IMR-90 (cell line): ENCODE measurements around the gene CDH23. TPM values are rescaled to one million over a fixed set of nuclear protein-coding genes. Genes with fewer than 3 reads are reported as not detected.

Experiments used
- ATAC-seq: fragments of 200-7000 bp; cut with Tn5 transposase; 2 replicates; pipeline ENCODE4 v1.9.1; 2020; ENCODE audit warnings: low read depth, mild to moderate bottlenecking, moderate library complexity
- BruUV-seq: library from RNA; stranded (reverse); fragments of 400-500 nt; replicated peaks from 2 replicates; lab custom pipeline; 2021; lab: Mats Ljungman, UMichigan
- CTCF ChIA-PET: fragments of 300-600 bp; formaldehyde crosslinking; extraction: SDS; loops from one replicate; lab custom pipeline; 2021; ENCODE audit warnings: antibody characterized with exemption; lab: Yijun Ruan, JAX
- POLR2A ChIA-PET: fragments of 300-600 bp; sonication (Branson Sonifier 250); formaldehyde crosslinking; loops from one replicate; lab custom pipeline; 2022; ENCODE audit warnings: antibody characterized with exemption; ENCODE audit not compliant: unreplicated experiment; lab: Charles Lee
- DNase-seq: peaks from one replicate; pipeline ENCODE4 v3.0.0; 2013
- H2AFZ ChIP-seq: replicated peaks from 2 replicates; pipeline ENCODE3; 2013; ENCODE audit warnings: low read length, mild to moderate bottlenecking; ENCODE audit not compliant: poor library complexity
- H2AK5ac ChIP-seq: 2 replicates; pipeline ENCODE4 v1.6.1; 2013; ENCODE audit warnings: low read depth, low read length, inconsistent platforms
- H2AK9ac ChIP-seq: replicated peaks from 2 replicates; pipeline ENCODE3; 2013; ENCODE audit warnings: mild to moderate bottlenecking, low read depth, low read length, moderate library complexity; ENCODE audit not compliant: poor library complexity
- H2BK120ac ChIP-seq: 2 replicates; pipeline ENCODE4 v1.6.1; 2013; ENCODE audit warnings: low read depth, low read length, inconsistent platforms
- H2BK15ac ChIP-seq: 3 replicates; pipeline ENCODE4 v1.6.1; 2013; ENCODE audit warnings: low read depth, low read length, inconsistent platforms
- H2BK20ac ChIP-seq: 2 replicates; pipeline ENCODE4 v1.6.1; 2013; ENCODE audit warnings: low read depth, mild to moderate bottlenecking, inconsistent platforms, low read length, moderate library complexity
- H2BK5ac ChIP-seq: 2 replicates; pipeline ENCODE4 v1.6.1; 2013; ENCODE audit warnings: mild to moderate bottlenecking, low read depth, low read length, inconsistent platforms; ENCODE audit not compliant: poor library complexity, severe bottlenecking
- H3K14ac ChIP-seq: replicated peaks from 2 replicates; pipeline ENCODE4 v1.6.1; 2013; ENCODE audit warnings: low read depth, low read length, inconsistent platforms
- H3K18ac ChIP-seq: 2 replicates; pipeline ENCODE4 v1.6.1; 2013; ENCODE audit warnings: low read depth, low read length, control low read depth
- H3K23ac ChIP-seq: 2 replicates; pipeline ENCODE4 v1.6.1; 2013; ENCODE audit warnings: low read depth, low read length, inconsistent platforms
- H3K27ac ChIP-seq: 2 replicates; pipeline ENCODE4 v1.5.1; 2013; ENCODE audit warnings: mild to moderate bottlenecking, control low read depth, low read length; ENCODE audit not compliant: insufficient read depth
- H3K27me3 ChIP-seq: 2 replicates; pipeline ENCODE4 v1.6.1; 2013; ENCODE audit warnings: low read length; ENCODE audit not compliant: control insufficient read depth, insufficient read depth
- H3K36me3 ChIP-seq: 2 replicates; pipeline ENCODE4 v1.6.1; 2013; ENCODE audit warnings: low read length, mixed read lengths; ENCODE audit not compliant: control insufficient read depth, insufficient read depth
- H3K4ac ChIP-seq: 2 replicates; pipeline ENCODE4 v1.6.1; 2013; ENCODE audit warnings: low read depth, low read length, inconsistent platforms
- H3K4me1 ChIP-seq: 2 replicates; pipeline ENCODE4 v1.6.1; 2013; ENCODE audit warnings: low read length, mixed read lengths; ENCODE audit not compliant: control insufficient read depth, insufficient read depth
- H3K4me2 ChIP-seq: 2 replicates; pipeline ENCODE4 v1.6.1; 2013; ENCODE audit warnings: low read depth, mild to moderate bottlenecking, control low read depth, low read length, moderate library complexity
- H3K4me3 ChIP-seq: 2 replicates; pipeline ENCODE4 v1.5.1; 2013; ENCODE audit warnings: low read depth, mild to moderate bottlenecking, control low read depth, low read length, moderate library complexity; ENCODE audit not compliant: insufficient read depth
- H3K56ac ChIP-seq: 2 replicates; pipeline ENCODE4 v1.6.1; 2013; ENCODE audit warnings: low read length, inconsistent platforms; ENCODE audit not compliant: insufficient read depth; ENCODE audit errors: extremely low read depth
- H3K79me1 ChIP-seq, 2 experiments: 2 replicates each; pipeline ENCODE4 v1.6.1; 2013; ENCODE audit warnings: low read length in 2 of 2, inconsistent platforms in 1 of 2, low read depth in 1 of 2
- H3K9ac ChIP-seq: 2 replicates; pipeline ENCODE4 v1.6.1; 2013; ENCODE audit warnings: low read depth, low read length, control low read depth
- H3K9me1 ChIP-seq: 2 replicates; pipeline ENCODE4 v1.6.1; 2013; ENCODE audit warnings: low read length, inconsistent platforms; ENCODE audit not compliant: insufficient read depth
- H3K9me3 ChIP-seq: 2 replicates; pipeline ENCODE4 v1.6.1; 2013; ENCODE audit warnings: low read length; ENCODE audit not compliant: control insufficient read depth, insufficient read depth
- H4K20me1 ChIP-seq: 2 replicates; pipeline ENCODE4 v1.6.1; 2013; ENCODE audit warnings: low read length, inconsistent platforms; ENCODE audit not compliant: insufficient read depth
- H4K5ac ChIP-seq: 2 replicates; pipeline ENCODE4 v1.6.1; 2013; ENCODE audit warnings: mild to moderate bottlenecking, low read depth, low read length, control low read depth
- H4K8ac ChIP-seq, 2 experiments: 2 replicates each; pipeline ENCODE4 v1.6.1; 2013; ENCODE audit warnings: low read depth in 2 of 2, low read length in 2 of 2, control low read depth in 1 of 2, inconsistent platforms in 1 of 2
- H4K91ac ChIP-seq: 2 replicates; pipeline ENCODE4 v1.6.1; 2013; ENCODE audit warnings: low read depth, low read length, inconsistent platforms; ENCODE audit not compliant: insufficient read depth
- BHLHE40 ChIP-seq: fragments of 150-350 bp; IDR thresholded peaks from 2 replicates; pipeline ENCODE4 v1.6.1; 2016; ENCODE audit warnings: mild to moderate bottlenecking, low read depth, low read length
- CEBPB ChIP-seq: IDR thresholded peaks from 2 replicates; pipeline ENCODE4 v1.6.1; 2012; ENCODE audit warnings: low read depth, low read length, improper control_type of control experiment
- CHD1 ChIP-seq: IDR thresholded peaks from 2 replicates; pipeline ENCODE4 v1.6.1; 2012; ENCODE audit warnings: low read depth, low read length, improper control_type of control experiment
- CTCF ChIP-seq: conservative IDR thresholded peaks from 2 replicates; pipeline ENCODE4 v1.5.1; 2012; ENCODE audit warnings: mild to moderate bottlenecking, low read depth, low read length, improper control_type of control experiment
- ELK1 ChIP-seq: fragments of 150-350 bp; IDR thresholded peaks from 2 replicates; pipeline ENCODE4 v1.6.1; 2016; ENCODE audit warnings: low read depth, mild to moderate bottlenecking, low read length, moderate library complexity, borderline replicate concordance
- FOS ChIP-seq: fragments of 150-350 bp; IDR thresholded peaks from 2 replicates; pipeline ENCODE4 v1.6.1; 2016; ENCODE audit warnings: low read depth, low read length
- MAFK ChIP-seq: IDR thresholded peaks from 2 replicates; pipeline ENCODE4 v1.6.1; 2012; ENCODE audit warnings: low read depth, low read length, improper control_type of control experiment
- MAZ ChIP-seq: IDR thresholded peaks from 2 replicates; pipeline ENCODE4 v1.6.1; 2012; ENCODE audit warnings: low read depth, mild to moderate bottlenecking, low read length, improper control_type of control experiment, moderate library complexity, borderline replicate concordance
- MXI1 ChIP-seq: IDR thresholded peaks from 2 replicates; pipeline ENCODE4 v1.6.1; 2012; ENCODE audit warnings: low read depth, mild to moderate bottlenecking, low read length, moderate library complexity, borderline replicate concordance
- NFE2L2 ChIP-seq: fragments of 150-350 bp; IDR thresholded peaks from 2 replicates; pipeline ENCODE4 v1.6.1; 2016; ENCODE audit warnings: low read depth, mild to moderate bottlenecking, low read length
- POLR2A ChIP-seq: IDR thresholded peaks from 2 replicates; pipeline ENCODE4 v1.6.1; 2012; ENCODE audit warnings: mild to moderate bottlenecking, low read depth, low read length
- RAD21 ChIP-seq: IDR thresholded peaks from 2 replicates; pipeline ENCODE4 v1.6.1; 2012; ENCODE audit warnings: low read length, improper control_type of control experiment
- RCOR1 ChIP-seq: IDR thresholded peaks from 2 replicates; pipeline ENCODE4 v1.6.1; 2012; ENCODE audit warnings: mild to moderate bottlenecking, low read length, improper control_type of control experiment; ENCODE audit not compliant: insufficient replicate concordance
- RFX5 ChIP-seq: IDR thresholded peaks from 2 replicates; pipeline ENCODE4 v1.8.0; 2012; ENCODE audit warnings: low read depth, mild to moderate bottlenecking, low read length, moderate library complexity
- SMC3 ChIP-seq: fragments of 150-350 bp; IDR thresholded peaks from 2 replicates; pipeline ENCODE4 v1.6.1; 2016; ENCODE audit warnings: low read depth, mild to moderate bottlenecking, antibody characterized with exemption, low read length, moderate library complexity
- WGBS, 2 experiments: methylation state at CpG; one replicate each; pipeline versions ENCODE4 v1.1.5 to v1.1.7; 2013; ENCODE audit warnings: missing lambda C conversion rate in 2 of 2; ENCODE audit not compliant: insufficient read length in 1 of 2; ENCODE audit errors: extremely low coverage in 2 of 2; 5-methylcytosine and 5-hydroxymethylcytosine counted together
- dilution Hi-C: fragments of 300-500 bp; cut with HindIII; formaldehyde crosslinking; loops from one replicate; pipeline ENCODE4 v1.14.3; 2018; ENCODE audit warnings: low sequenced_read_pairs; ENCODE audit not compliant: unreplicated experiment
- in situ Hi-C: fragments of 300-500 bp; cut with MboI; formaldehyde crosslinking; loops from 3 replicates; pipeline ENCODE4 v1.14.3; 2019; ENCODE audit warnings: low sequenced_read_pairs, inconsistent platforms, mixed read lengths
- intact Hi-C: fragments of 100-400 bp; cut with micrococcal nuclease; formaldehyde crosslinking; loops from 2 replicates; pipeline ENCODE4 v1.10.0; 2022
- polyA plus RNA-seq, 3 experiments: library from polyadenylated mRNA; depleted of rRNA; stranded (reverse); fragments of >200 nt; gene quantifications; 2 replicates each; pipeline ENCODE4 v1.2.3, GENCODE V29; 2012; ENCODE audit warnings: low replicate concordance in 1 of 3
- total RNA-seq: library from RNA; depleted of rRNA; stranded (reverse); fragments of >200 nt; gene quantifications from 2 replicates; pipeline ENCODE4 v1.2.3, GENCODE V29; 2012
- TF ChIP-seq, protein P1 (sequence below): fragments of 150-350 bp; IDR thresholded peaks from 2 replicates; pipeline ENCODE4 v1.6.1; 2017; ENCODE audit warnings: mild to moderate bottlenecking, antibody characterized with exemption, low read length, low read depth

CDH23 gene
- total and polyA plus RNA-seq, 2 of the 4 experiments (the other 2 are of a cell fraction), result under 0.01 to 0.03 TPM

DNA sequence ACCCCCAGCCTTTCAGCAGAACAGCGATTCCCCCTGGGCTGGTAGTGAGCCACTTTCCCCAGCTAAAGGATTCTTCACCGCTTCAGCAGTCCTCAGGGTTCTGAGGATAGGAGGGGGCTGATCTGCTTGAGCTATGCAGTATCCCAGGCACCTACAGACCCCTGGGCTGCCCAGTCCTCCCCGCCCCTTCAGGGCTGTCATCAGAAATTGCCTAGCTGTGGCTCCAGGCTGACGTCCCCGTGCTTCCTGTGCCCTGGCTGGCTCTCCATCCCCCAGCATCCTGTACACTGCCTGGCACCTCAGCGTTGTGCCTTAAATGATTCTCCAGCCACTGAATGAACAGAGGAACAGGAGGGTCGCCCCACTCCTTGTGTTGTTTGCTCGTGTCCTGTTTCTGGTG is 38.4 kb upstream of the CDH23 start:
- peaks cover 2% of the 10 kb centered on the region for H3K36me3 ChIP-seq
- no peak overlapping the region for H2BK120ac ChIP-seq
- no peaks in the 10 kb centered on the region for H3K4me1 ChIP-seq
- no peak overlapping the region for H3K4me2 ChIP-seq
- no TSS peak for BruUV-seq
- no peak overlapping the region for H2AFZ ChIP-seq
- H3K9me3 ChIP-seq, result no peaks in the 10 kb centered on the region
- no peak overlapping the region for H4K91ac ChIP-seq
- no CpG with 5 or more reads among the region's 8 CpGs for WGBS, 2 experiments
- no peak overlapping the region for H2AK5ac ChIP-seq
- H3K9me1 ChIP-seq, result no peaks in the 10 kb centered on the region
- no peak overlapping the region for H3K4ac ChIP-seq
- in situ Hi-C loops (no loop called here), dilution Hi-C loops (no loop called here), intact Hi-C loops (no loop called here)
- H4K5ac ChIP-seq, result no peak overlapping the region
- no peak overlapping the region for H2BK5ac ChIP-seq
- H2BK15ac ChIP-seq, result no peak overlapping the region
- H3K4me3 ChIP-seq, result no peak overlapping the region
- no peak overlapping the region for H3K9ac ChIP-seq
- no peak overlapping the region for H3K14ac ChIP-seq
- no peak overlapping the region for H3K56ac ChIP-seq
- no peaks in the 10 kb centered on the region for H3K27me3 ChIP-seq
- POLR2A ChIA-PET, result no interaction called here
- H3K18ac ChIP-seq, result no peak overlapping the region
- H3K79me1 ChIP-seq, result no peaks in the 10 kb centered on the region
- no peak overlapping the region for H2BK20ac ChIP-seq
- H3K23ac ChIP-seq, result no peak overlapping the region
- no peak overlapping the region for H3K27ac ChIP-seq
- DNase-seq, result no peak
- H4K20me1 ChIP-seq, result no peaks in the 10 kb centered on the region
- no peak overlapping the region for H4K8ac ChIP-seq
- CTCF ChIA-PET, result interaction anchor here (1.0 kb wide), 1 partner anchor 39 kb away, joined by 3 read pairs; the partner anchor contains the start of gene SLC29A3
- no peak overlapping the region for H2AK9ac ChIP-seq
- TF ChIP-seq RAD21 (no peak), CHD1 (no peak), BHLHE40 (no peak), ELK1 (no peak), NFE2L2 (no peak), MAFK (no peak), RCOR1 (no peak), POLR2A (no peak), SMC3 (no peak), MAZ (no peak), RFX5 (no peak), MXI1 (no peak), CEBPB (no peak), FOS (no peak), CTCF (no peak)
- TF ChIP-seq, protein P1, sequence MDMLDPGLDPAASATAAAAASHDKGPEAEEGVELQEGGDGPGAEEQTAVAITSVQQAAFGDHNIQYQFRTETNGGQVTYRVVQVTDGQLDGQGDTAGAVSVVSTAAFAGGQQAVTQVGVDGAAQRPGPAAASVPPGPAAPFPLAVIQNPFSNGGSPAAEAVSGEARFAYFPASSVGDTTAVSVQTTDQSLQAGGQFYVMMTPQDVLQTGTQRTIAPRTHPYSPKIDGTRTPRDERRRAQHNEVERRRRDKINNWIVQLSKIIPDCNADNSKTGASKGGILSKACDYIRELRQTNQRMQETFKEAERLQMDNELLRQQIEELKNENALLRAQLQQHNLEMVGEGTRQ, result no peak
- no peak for ATAC-seq
